ENCODE results near the gene ZNF221. TPM values are rescaled to one million over a fixed set of nuclear protein-coding genes. Genes with fewer than 3 reads are reported as not detected.

The ZNF221 gene
- total RNA-seq, 1 experiment from 2014 or later = 8.3 TPM

DNA sequence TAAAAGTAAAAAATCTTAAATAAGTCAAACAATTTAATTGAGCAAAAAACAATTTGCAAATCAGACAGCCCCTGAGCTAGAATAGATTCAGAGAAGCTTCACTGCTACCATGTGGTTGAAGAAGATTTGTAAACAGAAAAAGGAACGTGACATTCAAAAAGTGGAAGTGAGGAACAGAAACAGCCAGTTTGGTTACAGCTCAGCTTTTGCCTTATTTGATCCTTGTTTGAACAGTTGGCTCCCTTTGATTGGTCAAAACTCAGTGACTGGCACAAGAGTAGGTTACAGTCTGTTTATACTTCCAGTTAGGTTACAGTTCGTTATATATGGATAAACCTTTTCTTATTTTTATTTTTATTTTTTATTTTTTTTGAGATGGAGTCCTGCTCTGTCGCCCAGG lies 5.8 kb downstream of the ZNF221 start:
- H3K4me1 Mint-ChIP-seq (ENCODE audit: low read depth, unreplicated experiment) = no peaks in the 10 kb centered on the region
- TF ChIP-seq, protein P1, sequence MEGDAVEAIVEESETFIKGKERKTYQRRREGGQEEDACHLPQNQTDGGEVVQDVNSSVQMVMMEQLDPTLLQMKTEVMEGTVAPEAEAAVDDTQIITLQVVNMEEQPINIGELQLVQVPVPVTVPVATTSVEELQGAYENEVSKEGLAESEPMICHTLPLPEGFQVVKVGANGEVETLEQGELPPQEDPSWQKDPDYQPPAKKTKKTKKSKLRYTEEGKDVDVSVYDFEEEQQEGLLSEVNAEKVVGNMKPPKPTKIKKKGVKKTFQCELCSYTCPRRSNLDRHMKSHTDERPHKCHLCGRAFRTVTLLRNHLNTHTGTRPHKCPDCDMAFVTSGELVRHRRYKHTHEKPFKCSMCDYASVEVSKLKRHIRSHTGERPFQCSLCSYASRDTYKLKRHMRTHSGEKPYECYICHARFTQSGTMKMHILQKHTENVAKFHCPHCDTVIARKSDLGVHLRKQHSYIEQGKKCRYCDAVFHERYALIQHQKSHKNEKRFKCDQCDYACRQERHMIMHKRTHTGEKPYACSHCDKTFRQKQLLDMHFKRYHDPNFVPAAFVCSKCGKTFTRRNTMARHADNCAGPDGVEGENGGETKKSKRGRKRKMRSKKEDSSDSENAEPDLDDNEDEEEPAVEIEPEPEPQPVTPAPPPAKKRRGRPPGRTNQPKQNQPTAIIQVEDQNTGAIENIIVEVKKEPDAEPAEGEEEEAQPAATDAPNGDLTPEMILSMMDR (IDR thresholded peaks at IDR 0.05; ENCODE audit: unreplicated experiment) = no peak
- CTCF ChIA-PET = no interaction called here
- no peak for DNase-seq
- no peaks in the 10 kb centered on the region for H3K27me3 Mint-ChIP-seq (ENCODE audit: unreplicated experiment)
- intact Hi-C loops (cut with micrococcal nuclease; ENCODE audit: unreplicated experiment) = no loop called here
- peaks cover under 1% of the 10 kb centered on the region for H3K36me3 Mint-ChIP-seq (ENCODE audit: insufficient read depth, unreplicated experiment)
- H3K27ac Mint-ChIP-seq (ENCODE audit: unreplicated experiment) = no peak overlapping the region
- BruUV-seq (replicated peaks) = no TSS peak
- peaks cover 23% of the 10 kb centered on the region for H3K9me3 Mint-ChIP-seq (ENCODE audit: low read depth, unreplicated experiment)
- no peak overlapping the region for H3K4me3 Mint-ChIP-seq (ENCODE audit: low read depth, unreplicated experiment)

DNA sequence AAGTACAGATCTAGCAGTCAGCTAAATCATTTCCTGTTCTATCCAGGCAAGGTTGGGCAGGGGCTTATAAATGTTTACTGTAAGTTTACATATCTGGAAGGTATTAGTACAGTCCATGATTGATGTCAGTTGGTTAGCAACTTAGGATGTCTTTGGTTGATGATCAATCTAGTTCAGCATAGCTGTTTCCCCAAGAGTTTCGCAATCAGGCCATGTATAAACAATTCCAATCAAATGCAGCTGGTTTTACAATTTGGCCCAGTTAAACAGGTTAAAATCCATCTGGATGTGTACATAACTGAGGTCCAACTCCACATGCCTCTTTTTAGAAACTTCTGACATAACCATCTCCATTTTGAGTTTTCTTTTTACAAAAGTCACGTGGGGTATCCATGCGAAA lies 6.9 kb downstream of the ZNF221 start:
- BruUV-seq (replicated peaks) = no TSS peak
- no peak for DNase-seq
- H3K27ac Mint-ChIP-seq (ENCODE audit: unreplicated experiment) = no peak overlapping the region
- H3K4me1 Mint-ChIP-seq (ENCODE audit: low read depth, unreplicated experiment) = no peaks in the 10 kb centered on the region
- H3K36me3 Mint-ChIP-seq (ENCODE audit: insufficient read depth, unreplicated experiment) = no peaks in the 10 kb centered on the region
- H3K4me3 Mint-ChIP-seq (ENCODE audit: low read depth, unreplicated experiment) = no peak overlapping the region
- peaks cover 25% of the 10 kb centered on the region for H3K9me3 Mint-ChIP-seq (ENCODE audit: low read depth, unreplicated experiment)
- no peaks in the 10 kb centered on the region for H3K27me3 Mint-ChIP-seq (ENCODE audit: unreplicated experiment)
- TF ChIP-seq, protein P1 (IDR thresholded peaks at IDR 0.05; ENCODE audit: unreplicated experiment) = no peak
- CTCF ChIA-PET = no interaction called here
- intact Hi-C loops (cut with micrococcal nuclease; ENCODE audit: unreplicated experiment) = no loop called here

DNA sequence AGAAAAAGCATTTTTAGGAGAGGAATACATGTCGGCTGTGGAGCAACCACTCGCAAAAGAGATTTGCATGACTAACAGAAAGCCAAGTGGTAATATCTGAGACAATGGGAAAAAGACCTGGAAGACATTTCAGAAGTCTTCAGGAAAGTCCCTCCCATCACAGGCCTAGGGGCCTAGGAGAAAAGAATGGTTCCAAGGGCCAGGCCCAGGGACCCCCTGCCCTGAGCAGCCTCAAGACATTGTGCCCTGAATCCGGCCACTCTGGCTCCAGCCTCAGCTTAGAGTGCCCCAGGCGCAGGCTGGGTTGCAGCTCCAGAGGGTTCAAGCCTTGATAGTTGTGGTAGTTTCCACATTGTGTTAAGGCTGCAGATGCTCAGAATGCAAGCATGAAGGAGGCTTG lies 9.4 kb downstream of the ZNF221 start:
- intact Hi-C loops (cut with micrococcal nuclease; ENCODE audit: unreplicated experiment) = no loop called here
- H3K36me3 Mint-ChIP-seq (ENCODE audit: insufficient read depth, unreplicated experiment) = no peaks in the 10 kb centered on the region
- TF ChIP-seq, protein P1 (IDR thresholded peaks at IDR 0.05; ENCODE audit: unreplicated experiment) = no peak
- H3K27ac Mint-ChIP-seq (ENCODE audit: unreplicated experiment) = no peak overlapping the region
- no peak for DNase-seq
- BruUV-seq (replicated peaks) = no TSS peak
- no peak overlapping the region for H3K4me3 Mint-ChIP-seq (ENCODE audit: low read depth, unreplicated experiment)
- H3K9me3 Mint-ChIP-seq (ENCODE audit: low read depth, unreplicated experiment) = peaks cover 34% of the 10 kb centered on the region
- H3K27me3 Mint-ChIP-seq (ENCODE audit: unreplicated experiment) = no peaks in the 10 kb centered on the region
- CTCF ChIA-PET = interaction anchor here (0.5 kb wide), 1 partner anchor 361 kb away, joined by 3 read pairs; no protein-coding TSS in a partner anchor
- H3K4me1 Mint-ChIP-seq (ENCODE audit: low read depth, unreplicated experiment) = no peaks in the 10 kb centered on the region

DNA sequence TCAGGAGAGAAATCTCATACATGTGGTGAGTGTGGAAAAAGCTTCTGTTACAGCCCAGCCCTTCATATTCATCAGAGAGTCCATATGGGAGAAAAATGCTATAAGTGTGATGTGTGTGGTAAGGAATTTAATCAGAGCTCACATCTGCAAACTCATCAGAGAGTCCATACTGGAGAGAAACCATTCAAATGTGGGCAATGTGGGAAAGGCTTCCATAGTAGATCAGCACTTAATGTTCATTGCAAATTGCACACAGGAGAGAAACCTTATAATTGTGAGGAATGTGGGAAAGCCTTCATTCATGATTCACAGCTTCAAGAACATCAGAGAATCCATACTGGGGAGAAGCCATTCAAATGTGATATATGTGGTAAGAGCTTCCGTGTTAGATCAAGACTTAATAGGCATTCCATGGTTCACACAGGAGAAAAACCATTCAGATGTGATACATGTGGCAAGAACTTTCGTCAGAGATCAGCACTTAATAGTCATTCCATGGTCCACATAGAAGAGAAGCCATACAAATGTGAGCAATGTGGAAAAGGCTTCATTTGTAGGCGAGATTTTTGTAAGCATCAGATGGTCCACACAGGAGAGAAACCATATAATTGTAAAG lies 15.2 kb downstream of the ZNF221 start:
- Mint-ChIP-seq H3K27me3 (ENCODE audit: unreplicated experiment) (no peaks in the 10 kb centered on the region), H3K36me3 (ENCODE audit: insufficient read depth, unreplicated experiment) (peaks cover 14% of the 10 kb centered on the region), H3K9me3 (ENCODE audit: low read depth, unreplicated experiment) (peaks cover 45% of the 10 kb centered on the region), H3K4me3 (ENCODE audit: low read depth, unreplicated experiment) (no peak overlapping the region), H3K4me1 (ENCODE audit: low read depth, unreplicated experiment) (no peaks in the 10 kb centered on the region), H3K27ac (ENCODE audit: unreplicated experiment) (no peak overlapping the region)
- intact Hi-C loops (cut with micrococcal nuclease; ENCODE audit: unreplicated experiment) = no loop called here
- BruUV-seq (replicated peaks) = no TSS peak
- TF ChIP-seq, protein P1 (IDR thresholded peaks at IDR 0.05; ENCODE audit: unreplicated experiment) = no peak
- no peak for DNase-seq
- CTCF ChIA-PET = no interaction called here

All from Calu3 (cell line).